HG02610 (cell line): ENCODE data around the gene HCN2.

ENCODE experiments used
- ATAC-seq: cut with Tn5 transposase; IDR thresholded peaks from one replicate; pipeline ENCODE4 v1.9.1; 2021; ENCODE audit warnings: mild to moderate bottlenecking, moderate library complexity; ENCODE audit not compliant: unreplicated experiment

The HCN2 gene

DNA sequence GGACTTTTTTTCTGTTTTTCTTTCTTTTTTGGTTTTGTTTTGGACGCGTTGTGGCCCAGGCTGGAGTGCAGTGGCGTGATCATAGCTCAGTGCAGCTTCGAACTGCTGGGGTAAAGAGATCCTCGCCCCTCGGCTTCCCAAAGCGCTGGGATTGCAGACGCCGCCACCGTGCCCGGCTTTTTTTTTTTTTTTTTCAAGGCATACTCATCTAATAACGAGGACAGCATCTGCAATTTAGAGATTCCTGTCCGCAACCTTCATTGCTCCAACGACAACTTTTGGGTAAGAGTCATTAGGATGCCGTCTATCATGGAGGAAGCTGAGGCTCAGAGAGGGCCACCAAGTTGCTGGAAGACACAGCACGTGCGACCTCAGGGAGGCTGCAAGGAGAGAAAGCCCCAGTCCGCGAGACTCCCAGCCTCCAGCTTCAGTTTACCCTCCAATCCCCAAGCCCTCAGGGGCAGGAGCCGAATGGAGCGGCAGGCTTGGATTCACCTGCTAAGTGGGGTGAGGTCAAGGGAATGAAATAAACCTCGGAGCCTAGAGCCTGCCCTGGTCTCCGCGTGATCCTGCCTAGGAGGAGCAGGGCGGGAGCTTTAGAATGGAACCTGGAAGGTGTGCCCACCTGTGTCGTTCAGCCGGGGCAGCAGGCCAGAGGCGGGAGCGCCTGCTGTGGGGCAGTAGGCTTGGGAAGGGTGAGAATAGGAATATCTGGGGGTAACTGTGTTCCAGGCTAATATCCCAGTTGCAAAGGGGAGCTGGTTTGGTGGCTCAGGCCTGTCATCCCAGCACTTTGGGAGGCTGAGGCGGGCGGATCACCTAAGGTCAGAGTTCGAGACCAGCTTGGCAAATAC is 44.3 kb downstream of the HCN2 start:
- ATAC-seq = no peak

DNA sequence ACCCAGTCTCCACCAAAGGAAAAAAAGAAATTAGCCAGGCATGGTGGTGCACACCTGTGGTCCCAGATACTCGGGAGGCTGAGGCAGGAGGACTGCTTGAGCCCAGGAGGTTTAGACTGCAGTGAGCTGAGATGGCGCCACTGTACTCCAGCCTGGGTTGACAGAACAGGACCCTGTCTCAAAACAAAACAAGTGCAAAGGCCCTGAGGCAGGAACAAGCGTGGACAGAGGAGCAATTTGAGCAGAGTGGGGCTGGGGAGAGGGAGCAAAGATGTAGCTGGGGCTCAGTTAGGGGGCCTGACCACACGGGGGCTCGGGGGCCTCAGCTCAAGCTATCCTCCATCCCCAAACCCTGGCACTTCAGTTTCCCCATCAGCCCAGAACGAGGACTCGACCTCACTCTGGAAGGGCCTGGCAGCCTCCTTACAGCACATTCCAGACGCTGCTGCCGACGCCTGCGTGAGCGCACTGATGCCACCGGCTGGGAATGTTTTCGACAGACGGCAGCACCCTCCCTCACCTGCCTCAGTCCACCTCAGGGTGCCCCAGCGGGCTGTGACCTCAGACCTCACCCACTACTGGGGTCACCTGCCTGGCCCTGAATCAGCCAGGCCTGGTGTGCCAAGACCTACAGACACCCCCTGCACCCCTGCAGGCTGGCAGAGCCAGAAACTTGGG is 45.4 kb downstream of the HCN2 start:
- no peak for ATAC-seq

DNA sequence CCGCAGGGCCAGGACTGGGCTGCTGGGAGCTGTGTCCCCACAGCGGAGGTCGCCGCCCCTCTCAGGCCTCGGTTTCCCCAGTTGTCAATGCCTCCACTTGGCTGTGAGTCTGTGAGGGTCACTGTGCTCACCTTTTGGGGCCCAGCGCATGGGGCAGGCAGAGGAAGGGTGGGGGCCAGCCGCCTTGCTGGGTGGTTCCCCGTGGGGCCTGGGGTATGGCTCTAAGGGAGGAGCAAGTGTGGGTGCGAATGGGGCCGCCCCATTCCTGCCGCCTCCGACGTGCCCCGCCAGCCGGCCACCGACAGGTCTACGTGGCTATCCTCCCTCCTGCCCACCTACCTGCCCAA is 49.2 kb downstream of the HCN2 start:
- no peak for ATAC-seq

DNA sequence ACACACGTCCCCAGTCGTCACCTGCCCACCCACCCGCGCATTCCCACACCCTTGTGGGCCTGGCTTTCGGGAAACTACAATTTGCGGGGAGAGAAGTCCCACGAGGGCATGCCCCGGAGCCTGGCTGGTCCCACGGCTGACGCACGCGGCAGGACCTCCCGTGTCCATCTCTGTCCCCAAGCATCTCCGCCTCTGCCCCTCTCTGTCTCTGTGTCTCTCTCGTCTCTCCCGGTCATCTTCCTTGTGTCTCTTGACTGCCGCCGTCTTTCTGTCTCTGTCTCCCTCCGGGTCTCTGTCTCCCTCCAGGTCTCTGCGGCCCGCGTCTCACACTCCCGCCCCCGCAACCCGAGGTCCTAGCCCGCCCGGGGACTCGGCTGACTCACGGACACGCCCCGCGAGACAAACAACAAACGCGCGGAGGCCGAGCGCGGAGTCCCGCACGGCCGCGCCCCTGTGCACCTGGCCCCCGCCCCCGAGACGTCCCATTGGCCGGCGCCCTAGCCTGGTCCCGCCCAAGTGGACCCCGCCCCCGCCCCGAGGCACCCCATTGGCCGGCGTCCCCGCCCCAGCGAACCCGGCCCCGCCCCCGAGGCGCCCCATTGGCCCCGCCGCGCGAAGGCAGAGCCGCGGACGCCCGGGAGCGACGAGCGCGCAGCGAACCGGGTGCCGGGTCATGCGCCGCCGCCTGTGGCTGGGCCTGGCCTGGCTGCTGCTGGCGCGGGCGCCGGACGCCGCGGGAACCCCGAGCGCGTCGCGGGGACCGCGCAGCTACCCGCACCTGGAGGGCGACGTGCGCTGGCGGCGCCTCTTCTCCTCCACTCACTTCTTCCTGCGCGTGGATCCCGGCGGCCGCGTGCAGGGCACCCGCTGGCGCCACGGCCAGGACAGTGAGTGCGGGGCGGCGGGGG is 49.8 kb downstream of the HCN2 start, which contains the start of gene FGF22:
Gene FGF22, plus strand, starts transcription at position 627 of the 908 bp plus-strand sequence. Its CDS starts 47 bp downstream, at position 674.
- ATAC-seq = peak; percentile 39

DNA sequence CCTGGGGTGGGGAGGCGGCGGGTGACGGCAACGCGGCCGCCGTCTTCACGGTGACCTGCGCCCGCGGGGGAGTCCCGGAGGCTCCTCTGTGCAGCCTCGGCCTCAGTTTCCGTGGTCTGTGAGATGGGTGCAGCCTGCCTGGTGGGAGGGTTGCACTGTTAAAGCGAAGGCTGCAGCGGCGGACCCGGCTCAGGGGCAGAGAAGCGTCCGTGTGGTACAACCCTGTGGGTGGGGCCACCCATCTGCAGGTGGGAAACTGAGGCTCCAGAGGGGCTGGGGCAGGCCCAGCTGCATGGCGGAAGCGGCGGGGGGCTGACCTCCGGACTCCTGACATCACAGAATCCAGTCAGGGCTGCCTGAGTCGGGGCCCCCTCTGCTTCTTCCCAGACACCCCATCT is 50.5 kb downstream of the HCN2 start:
- ATAC-seq = no peak

DNA sequence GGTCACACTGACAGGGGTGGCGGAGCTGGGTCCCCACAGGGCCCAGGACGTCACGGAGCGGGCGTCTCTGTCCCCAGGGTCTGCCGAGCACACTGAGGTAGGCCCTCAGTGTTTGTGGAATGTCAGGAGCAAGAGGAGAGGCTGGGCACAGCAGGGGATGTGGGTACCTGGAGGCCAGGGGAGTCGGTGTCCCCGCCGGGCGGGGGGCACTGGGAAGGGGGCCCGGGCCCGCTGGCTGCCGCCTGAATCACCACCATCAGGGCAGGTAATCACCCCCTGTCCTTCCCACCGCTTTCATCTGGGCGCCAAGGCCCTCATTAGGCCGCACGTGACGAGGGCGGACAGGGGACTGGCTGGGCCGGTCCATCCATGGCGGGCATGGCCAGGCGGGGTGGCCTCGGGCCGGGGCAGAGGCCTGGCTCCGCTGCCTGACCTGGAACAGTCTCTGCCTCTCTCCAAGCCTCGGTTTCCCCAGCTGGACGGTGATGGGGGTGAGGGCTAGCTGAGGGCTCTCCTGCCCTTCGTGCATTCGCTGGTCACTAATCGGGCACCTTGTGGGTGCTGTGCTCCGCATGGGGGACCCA is 51.0 kb downstream of the HCN2 start:
- no peak for ATAC-seq

DNA sequence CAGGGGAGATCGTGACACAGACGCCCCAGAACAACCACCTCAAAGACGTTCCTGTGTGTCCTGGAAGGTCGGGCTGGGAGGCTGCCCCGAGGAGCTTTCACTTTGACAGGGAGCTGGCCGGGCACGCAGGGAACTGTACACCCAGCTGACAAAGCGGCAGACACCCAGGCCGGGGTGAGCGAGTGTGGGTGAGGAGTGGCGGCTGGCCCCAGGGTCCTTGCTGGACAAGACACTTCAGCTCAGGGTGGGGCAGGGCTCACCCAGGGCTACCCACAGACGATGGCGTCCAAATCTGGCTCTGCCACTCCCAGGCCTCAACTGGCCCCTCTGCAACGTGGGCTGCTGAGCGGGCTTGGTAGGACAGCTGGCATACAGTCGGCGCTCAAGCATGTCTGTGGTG is 52.0 kb downstream of the HCN2 start:
- ATAC-seq = no peak

DNA sequence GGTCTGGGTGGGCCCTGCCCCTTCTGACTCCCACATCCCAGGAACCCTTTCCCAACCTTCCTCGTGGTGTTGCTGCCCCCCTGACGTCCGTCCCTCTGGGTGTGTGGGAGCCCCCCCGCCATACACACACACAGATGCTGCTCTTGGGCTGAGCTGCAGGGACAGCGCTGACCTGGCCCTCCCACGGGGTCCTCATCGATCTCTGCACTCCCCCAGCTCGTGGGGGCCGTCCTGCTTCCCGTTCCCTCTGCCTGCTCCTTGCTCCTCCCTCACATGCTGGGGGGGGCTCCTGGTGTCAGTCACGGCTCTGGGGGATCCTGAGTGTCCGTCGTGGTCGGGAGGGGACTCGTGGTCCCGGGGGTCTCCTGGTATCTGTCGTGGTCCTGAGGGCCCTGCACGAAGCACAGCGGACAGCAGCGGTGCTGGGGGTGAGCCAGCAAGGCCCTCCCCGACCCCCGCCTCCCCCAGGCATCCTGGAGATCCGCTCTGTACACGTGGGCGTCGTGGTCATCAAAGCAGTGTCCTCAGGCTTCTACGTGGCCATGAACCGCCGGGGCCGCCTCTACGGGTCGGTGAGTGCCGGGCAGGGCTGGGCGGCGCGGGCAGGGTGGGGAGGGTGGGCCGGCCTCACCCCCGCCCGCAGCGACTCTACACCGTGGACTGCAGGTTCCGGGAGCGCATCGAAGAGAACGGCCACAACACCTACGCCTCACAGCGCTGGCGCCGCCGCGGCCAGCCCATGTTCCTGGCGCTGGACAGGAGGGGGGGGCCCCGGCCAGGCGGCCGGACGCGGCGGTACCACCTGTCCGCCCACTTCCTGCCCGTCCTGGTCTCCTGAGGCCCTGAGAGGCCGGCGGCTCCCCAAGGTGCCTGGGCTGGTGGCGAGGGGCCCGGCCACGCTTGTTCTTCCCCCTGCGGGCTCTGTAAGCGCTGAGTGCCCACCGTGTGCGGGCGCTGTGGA is 53.4 kb downstream of the HCN2 start:
- ATAC-seq = no peak

DNA sequence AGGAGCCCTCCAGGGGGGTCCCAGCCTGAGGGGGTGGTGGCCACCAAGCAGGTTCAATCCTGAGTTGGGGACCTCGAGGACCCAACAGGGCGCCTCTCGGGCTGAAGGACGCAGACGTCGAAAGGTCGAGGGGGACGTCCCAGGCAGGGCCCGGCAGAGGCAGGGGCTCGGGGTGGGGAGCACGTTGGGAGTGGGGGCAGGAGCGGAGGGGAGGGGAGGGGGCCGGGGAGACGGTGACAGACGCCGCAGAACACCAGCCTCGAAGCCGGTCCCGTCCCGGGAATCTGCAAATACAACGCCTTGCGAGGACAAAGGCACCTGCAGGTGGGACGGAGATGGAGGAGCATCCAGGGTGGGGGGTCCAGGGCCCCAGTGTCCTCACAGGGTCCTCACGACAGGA is 54.1 kb downstream of the HCN2 start:
- no peak for ATAC-seq

DNA sequence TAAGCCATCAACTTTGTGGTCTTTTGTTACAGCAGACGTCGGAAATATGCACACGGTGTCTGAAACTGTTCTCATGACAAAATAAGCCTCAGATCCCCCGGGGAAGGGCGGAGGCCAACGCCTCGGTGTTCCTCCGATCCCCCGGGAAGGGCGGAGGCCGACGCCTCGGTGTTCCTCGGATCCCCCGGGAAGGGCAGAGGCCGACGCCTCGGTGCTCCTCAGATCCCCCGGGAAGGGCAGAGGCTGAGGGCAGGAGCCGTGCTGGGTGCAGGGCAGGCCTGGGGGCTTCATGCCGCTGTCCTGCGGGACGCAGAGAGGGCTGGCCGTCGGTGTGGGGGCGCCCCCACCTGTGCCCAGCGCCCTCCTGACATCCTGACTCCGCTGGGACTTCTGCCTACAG is 54.7 kb downstream of the HCN2 start:
- ATAC-seq = no peak

DNA sequence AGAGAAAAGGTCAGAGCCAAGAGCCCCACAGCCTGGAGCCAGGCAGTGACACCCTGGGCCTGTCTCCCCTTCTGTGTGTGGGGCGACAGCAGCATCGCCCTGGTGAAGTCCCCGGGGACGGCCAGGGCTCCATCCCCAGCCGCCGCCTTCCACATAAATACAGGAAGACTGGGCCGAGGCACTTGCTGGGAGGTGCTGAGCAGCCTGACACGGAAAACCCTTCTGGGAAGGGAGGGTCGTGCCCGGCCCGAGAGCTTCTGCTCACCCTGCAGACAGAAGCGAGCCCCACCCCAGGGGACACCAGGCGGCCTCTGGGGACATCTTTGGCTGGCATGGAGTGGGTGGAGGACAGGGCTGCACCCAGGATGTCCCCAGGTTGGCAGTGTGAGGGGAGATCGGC is 55.1 kb downstream of the HCN2 start:
- ATAC-seq = no peak

DNA sequence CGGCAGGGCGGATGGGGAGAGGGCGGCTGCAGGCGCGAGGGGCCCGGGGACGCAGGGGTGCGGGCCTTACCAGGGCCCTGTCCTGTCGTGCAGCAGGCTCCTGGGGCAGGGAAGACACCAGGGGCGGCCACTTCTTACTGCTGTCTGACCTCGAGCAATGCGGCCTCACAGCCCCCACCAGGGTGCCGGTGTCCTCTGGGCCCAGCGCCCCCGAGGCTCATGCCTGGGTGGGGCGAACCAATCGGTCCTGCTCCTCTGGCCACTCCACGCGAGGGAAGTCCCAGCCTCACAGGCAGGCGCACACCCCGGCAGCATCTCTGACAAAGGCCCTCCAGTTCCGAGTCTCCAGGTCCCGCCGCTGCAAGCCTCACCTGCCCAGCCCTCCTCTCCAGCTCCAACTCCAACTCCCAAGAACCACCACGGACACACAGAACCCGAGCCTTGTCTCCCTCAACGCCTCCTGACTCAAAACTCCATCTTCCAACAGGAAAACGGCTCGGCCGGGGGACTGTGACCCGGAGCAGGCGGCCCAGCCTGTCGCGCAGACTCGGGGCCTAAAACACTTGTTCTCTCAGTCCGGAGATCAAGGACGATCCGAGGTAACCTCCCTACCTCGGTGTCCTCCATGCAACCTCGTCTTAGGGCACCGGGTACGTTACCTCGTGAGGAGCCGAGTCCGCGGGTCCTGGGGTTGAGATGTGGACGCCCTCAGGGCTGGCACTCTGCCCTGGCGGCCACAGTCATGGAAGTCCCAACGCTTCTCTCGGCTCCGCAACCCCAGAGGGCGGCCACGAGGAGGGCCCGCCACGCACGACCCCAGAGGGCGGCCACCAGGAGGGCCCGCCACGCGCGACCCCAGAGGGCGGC is 56.5 kb downstream of the HCN2 start:
- no peak for ATAC-seq

DNA sequence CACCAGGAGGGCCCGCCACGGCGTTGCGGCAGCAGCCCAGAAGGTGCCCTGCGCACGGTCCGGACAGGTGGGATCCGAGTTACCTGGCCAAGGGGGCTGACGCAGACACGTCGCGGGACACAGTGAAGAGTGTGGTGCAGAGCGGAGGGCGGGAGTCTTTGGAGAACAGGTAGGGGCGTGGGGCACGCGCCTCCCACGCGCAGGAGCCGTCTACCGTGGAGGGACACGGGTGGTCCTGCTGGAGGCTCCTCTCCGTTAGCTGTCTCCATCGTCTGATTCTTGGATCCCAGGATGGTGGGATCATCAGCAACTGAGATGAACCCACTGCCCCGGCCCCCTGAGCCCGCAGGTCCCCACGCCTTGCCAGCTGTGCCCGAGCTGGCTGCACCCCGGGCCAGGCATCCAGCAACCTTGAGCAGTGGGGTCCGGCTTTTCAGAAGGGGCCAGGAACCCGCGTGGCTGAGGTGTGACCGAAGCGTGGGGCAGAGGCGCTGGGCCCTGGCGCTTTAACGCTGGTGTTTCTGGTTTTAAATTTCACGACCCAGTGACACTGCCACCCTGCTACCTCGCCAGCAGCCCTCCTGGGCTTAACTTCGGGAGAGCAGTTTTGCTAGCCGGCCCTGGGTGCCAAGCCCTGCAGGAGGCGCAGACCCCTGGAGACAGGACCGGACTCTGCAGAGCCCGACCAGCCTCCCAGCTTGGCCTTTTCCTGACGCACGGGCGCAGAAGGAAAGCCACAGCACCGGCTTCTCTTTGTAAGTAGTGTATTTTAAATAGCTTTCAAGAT is 57.3 kb downstream of the HCN2 start:
- ATAC-seq = no peak

DNA sequence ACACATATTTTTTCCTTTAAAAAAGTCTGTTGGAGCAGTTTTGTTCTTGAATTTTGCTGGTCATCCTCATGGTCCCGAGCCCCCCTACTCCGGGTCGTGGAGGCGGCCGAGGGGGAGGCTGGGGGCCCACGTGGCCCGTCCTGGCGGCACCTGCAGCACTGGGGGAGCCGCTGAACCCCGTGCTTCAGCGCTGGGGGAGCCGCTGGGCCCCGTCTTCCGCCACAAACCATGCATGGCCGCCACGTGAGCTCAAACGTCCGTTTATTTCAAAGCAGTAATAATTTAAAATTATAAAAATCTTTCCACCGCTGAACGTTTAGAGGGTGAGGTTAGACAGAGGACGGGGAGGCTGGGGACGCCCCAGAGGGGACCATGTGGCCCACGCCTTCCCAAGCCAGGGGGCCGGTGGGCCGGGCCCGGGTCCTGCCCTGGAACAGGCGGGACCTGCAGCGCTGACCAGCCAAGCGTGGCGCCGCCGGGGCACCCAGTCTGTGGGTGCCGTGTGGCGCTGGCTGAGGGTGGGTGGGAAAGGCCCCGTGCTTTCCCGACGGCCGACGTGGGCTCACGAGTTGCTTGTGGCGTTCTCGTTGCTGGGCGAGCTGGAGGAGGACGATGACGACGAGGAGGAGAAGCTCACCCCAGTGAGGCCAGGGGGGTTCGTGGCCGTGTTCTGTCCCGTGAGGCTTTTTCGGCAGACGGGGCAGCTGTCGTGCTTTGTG is 58.0 kb downstream of the HCN2 start:
- ATAC-seq = no peak

DNA sequence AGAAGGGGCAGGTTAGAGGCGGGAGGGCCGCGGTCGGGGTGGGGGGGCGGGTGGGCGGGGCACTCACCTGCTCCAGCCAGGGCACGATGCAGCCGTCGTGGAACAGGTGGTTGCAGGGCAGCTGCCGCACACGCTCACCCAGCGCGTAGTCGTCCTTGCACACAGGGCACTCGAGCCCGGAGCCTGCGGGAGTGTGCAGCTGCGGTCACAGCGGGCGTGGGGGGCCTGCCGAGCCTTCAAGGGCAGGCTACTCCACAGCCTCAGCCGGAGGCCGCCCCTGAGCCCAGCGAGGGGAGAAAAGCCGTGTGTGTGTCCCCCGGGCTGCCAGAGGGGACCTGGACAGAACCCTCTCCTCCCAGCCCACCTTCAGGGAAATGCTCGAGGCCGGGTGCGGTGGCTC is 58.6 kb downstream of the HCN2 start:
- ATAC-seq = no peak

DNA sequence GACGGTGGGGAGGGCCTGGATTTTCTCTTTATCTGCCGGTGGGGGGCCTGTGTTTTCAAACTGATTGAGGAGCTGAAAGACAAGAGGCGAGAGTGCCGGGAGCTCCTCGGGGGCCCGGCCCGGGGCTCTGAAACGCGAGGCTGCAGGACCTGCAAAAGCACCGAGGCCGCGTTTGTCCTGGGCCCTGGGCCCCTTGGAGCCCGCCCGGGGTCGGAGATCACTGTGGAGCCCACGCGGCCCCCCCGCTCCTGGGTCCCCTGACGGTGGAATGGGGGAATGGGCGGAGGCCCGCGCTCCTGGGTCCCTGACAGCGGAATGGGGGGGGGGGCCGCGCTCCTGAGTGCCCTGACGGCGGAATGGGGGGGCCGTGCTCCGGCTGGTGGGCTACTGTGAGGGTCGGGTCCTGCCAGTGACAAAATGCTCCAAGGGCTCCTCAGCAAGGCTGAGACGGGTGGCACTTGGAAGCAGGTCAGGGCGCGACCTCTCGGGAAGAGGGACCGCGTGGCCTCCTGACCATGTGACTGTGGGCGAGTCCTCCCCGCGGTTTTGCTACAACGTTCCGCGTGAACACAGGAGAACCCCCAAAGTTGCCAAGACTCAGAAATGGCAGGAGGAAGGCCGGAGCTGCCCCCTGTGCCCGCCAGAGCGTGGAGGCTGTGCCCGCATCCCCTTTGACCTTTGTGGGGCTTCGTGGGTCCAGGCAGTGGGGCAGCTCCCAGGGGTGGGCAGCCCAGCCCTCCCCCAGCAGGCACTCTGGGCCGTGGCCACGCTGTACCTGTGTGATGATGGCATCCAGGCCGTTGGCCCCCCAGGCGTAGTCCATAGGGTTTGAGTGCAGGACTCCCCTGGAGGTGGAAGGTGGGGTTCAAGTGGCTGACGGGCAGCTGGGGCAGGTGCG is 59.5 kb downstream of the HCN2 start:
- ATAC-seq = no peak

DNA sequence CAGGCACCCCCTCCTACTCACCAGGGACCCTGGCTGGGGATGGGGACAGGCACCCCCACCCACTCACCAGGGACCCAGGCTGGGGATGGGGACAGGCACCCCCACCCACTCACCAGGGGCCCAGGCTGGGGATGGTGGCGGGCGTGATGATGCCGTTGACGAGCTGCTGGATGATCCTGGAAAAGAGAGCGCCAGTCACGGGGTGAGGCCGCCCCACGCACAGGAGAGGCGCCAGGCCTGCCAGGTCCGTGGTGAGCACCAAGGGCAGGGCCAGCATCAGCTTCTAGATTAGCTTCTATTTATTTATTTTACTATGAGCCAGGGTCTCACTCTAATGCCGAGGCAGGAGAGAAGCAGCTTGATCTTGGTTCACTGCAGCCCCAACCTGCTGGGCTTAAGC is 60.4 kb downstream of the HCN2 start:
- ATAC-seq = no peak
